ENCODE data around the gene TBCD.
A peak's percentile ranks its signal among the peaks of the same experiment; 100 is the strongest.

TBCD gene

GRCh38 chr17:82835122-82835521, 83.3 kb downstream of the TBCD start:
- Histone ChIP-seq H3K4me3 (ENCODE audit: low read depth, low read length) (no peak overlapping the region), H3K9me3 (ENCODE audit: control insufficient read depth, insufficient read depth, low read depth, low read length) (no peaks in the 10 kb centered on the region), H3K36me3 (ENCODE audit: control insufficient read depth in 2 of 2, insufficient read depth in 1 of 2, low read length in 2 of 2) (peaks cover 0 to 12% of the 10 kb centered on the region in 2 experiments; a peak in 2 of 3 replicates), H3K27ac (ENCODE audit: extremely low read depth, low read depth, low read length) (no peak overlapping the region), H3K4me1 (ENCODE audit: control insufficient read depth, insufficient read depth, low read length) (no peaks in the 10 kb centered on the region)
- POLR2A ChIA-PET, result no interaction called here
- CTCF ChIA-PET, result no interaction called here
- TF ChIP-seq GFI1B (tag by site-specific recombination; IDR thresholded peaks at IDR 0.05), result no peak
- TF ChIP-seq EGR2 (tag by site-specific recombination; IDR thresholded peaks at IDR 0.05; ENCODE audit: low read depth), result peak; percentile 67; the same call in 1 of the 2 replicates
- TF ChIP-seq ZFHX2 (tag by site-specific recombination; conservative IDR thresholded peaks at IDR 0.05), result peak; percentile 71
- TF ChIP-seq ZNF341 (tag by site-specific recombination; IDR thresholded peaks at IDR 0.05; ENCODE audit: low read depth), result peak; percentile 63
- no peak for TF ChIP-seq ZNF677 (tag by site-specific recombination; IDR thresholded peaks at IDR 0.05)

- Histone ChIP-seq H3K36me3 (ENCODE audit: control insufficient read depth in 2 of 2, insufficient read depth in 1 of 2, low read length in 2 of 2) (peaks cover 0 to 10% of the 10 kb centered on the region in 2 experiments; a peak in 2 of 3 replicates), H3K27ac (ENCODE audit: extremely low read depth, low read depth, low read length) (no peak overlapping the region), H3K9me3 (ENCODE audit: control insufficient read depth, insufficient read depth, low read depth, low read length) (no peaks in the 10 kb centered on the region), H3K4me3 (ENCODE audit: low read depth, low read length) (no peak overlapping the region), H3K4me1 (ENCODE audit: control insufficient read depth, insufficient read depth, low read length) (no peaks in the 10 kb centered on the region)
- CTCF ChIA-PET, result interaction anchor here (1.0 to 1.9 kb wide), 4 partner anchors 15 to 61 kb away, joined by 3 to 6 read pairs (median 6); no protein-coding TSS in a partner anchor
- TF ChIP-seq ZNF600 (tag by site-specific recombination; IDR thresholded peaks at IDR 0.05) (peak; percentile 40; the same call in 1 of the 2 replicates), INSM2 (tag by site-specific recombination; IDR thresholded peaks at IDR 0.05) (no peak)
- POLR2A ChIA-PET, result interaction anchor here (0.5 kb wide), 1 partner anchor 11 kb away, joined by 4 read pairs; no protein-coding TSS in a partner anchor
Observed at GRCh38 chr17:82835766-82836512, 84.1 kb downstream of the TBCD start.

GRCh38 chr17:82836823-82837357, 85.0 kb downstream of the TBCD start:
- H3K9me3 ChIP-seq (ENCODE audit: control insufficient read depth, insufficient read depth, low read depth, low read length), result no peaks in the 10 kb centered on the region
- ChIA-PET CTCF (interaction anchor here (0.8 to 1.9 kb wide), 5 partner anchors 16 to 62 kb away, joined by 3 to 6 read pairs (median 5); no protein-coding TSS in a partner anchor), POLR2A (no interaction called here)
- no peak overlapping the region for H3K27ac ChIP-seq (ENCODE audit: extremely low read depth, low read depth, low read length)
- H3K36me3 ChIP-seq (ENCODE audit: control insufficient read depth in 2 of 2, insufficient read depth in 1 of 2, low read length in 2 of 2), result peaks cover 0 to 8% of the 10 kb centered on the region in 2 experiments; a peak in 2 of 3 replicates
- H3K4me1 ChIP-seq (ENCODE audit: control insufficient read depth, insufficient read depth, low read length), result no peaks in the 10 kb centered on the region
- H3K4me3 ChIP-seq (ENCODE audit: low read depth, low read length), result no peak overlapping the region
- TF ChIP-seq ZNF266 (tag by site-specific recombination; IDR thresholded peaks at IDR 0.05; ENCODE audit: low read depth), result no peak
- TF ChIP-seq ZNF530 (tag by site-specific recombination; IDR thresholded peaks at IDR 0.05; ENCODE audit: low read depth), result no peak
- TF ChIP-seq PATZ1 (tag by site-specific recombination; IDR thresholded peaks at IDR 0.05), result no peak
- peak; percentile 44; the same call in 1 of the 2 replicates for TF ChIP-seq ZBTB17 (tag by site-specific recombination; IDR thresholded peaks at IDR 0.05)
- TF ChIP-seq SP7 (tag by site-specific recombination; IDR thresholded peaks at IDR 0.05), result peak; percentile 27; the same call in 1 of the 2 replicates
- 0 out of 2 replicates have a peak, but pooled peaks have one; percentile 31 for TF ChIP-seq ZNF513 (tag by site-specific recombination; IDR thresholded peaks at IDR 0.05)
- TF ChIP-seq ELK4 (IDR thresholded peaks at IDR 0.05; ENCODE audit: borderline replicate concordance, low read depth, low read length), result no peak
- TF ChIP-seq ZNF677 (tag by site-specific recombination; IDR thresholded peaks at IDR 0.05), result no peak
- TF ChIP-seq YY1 (tag by site-specific recombination; IDR thresholded peaks at IDR 0.05), result no peak
- TF ChIP-seq ZNF48 (tag by site-specific recombination; IDR thresholded peaks at IDR 0.05), result no peak
- peak; percentile 61 for TF ChIP-seq OSR2 (tag by site-specific recombination; IDR thresholded peaks at IDR 0.05)
- no peak for TF ChIP-seq ZNF544 (tag by site-specific recombination; IDR thresholded peaks at IDR 0.05)
- TF ChIP-seq ZNF580 (tag by site-specific recombination; IDR thresholded peaks at IDR 0.05), result no peak
- peak; percentile 73 for TF ChIP-seq ZNF600 (tag by site-specific recombination; IDR thresholded peaks at IDR 0.05)
- TF ChIP-seq ZNF76 (tag by site-specific recombination; IDR thresholded peaks at IDR 0.05; ENCODE audit: borderline replicate concordance, low read depth), result no peak
- no peak for TF ChIP-seq ZBTB26 (tag by site-specific recombination; optimal IDR thresholded peaks at IDR 0.05)

All from HEK293 (cell line).